GM08714 (cell line): ENCODE results near the gene DRICH1.
"Not testable (repeated sequence)": the region's sequence is repeated elsewhere in the genome, so short reads cannot be mapped to it uniquely, and the experiment has no call there.

Experiments
- H3K4me3 ChIP-seq: fragments of 200-500 bp; sonication (Bioruptor generic); 2 replicates; pipeline ENCODE4 v1.5.1; 2014; ENCODE audit warnings: mild to moderate bottlenecking, low read length, inconsistent platforms
- ZNF274 ChIP-seq: IDR thresholded peaks from 2 replicates; pipeline ENCODE4 v1.6.1; 2012; ENCODE audit warnings: mild to moderate bottlenecking, low read depth, low read length

Gene DRICH1

DNA sequence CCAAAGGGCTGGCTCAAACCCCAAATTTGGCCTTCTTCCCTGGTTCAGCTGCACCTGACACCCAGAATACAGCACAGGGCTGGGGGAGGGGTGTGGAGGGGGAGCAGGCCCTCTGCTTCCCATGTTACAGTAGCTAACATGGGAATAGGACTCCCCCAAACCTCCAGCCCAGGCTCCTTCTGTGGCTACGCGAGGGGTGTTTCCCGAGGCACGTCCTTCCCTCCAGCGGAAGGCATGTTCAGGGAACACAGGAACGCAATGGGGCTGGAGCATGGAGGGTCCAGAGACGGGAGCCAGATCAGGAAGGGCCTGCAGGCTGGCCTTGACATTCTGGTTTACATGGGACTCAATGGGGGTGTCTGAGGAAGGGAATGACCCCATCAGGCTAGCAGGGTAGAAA, 40.3 kb downstream of the DRICH1 start:
- H3K4me3 ChIP-seq = no peak overlapping the region
- no peak for TF ChIP-seq ZNF274

DNA sequence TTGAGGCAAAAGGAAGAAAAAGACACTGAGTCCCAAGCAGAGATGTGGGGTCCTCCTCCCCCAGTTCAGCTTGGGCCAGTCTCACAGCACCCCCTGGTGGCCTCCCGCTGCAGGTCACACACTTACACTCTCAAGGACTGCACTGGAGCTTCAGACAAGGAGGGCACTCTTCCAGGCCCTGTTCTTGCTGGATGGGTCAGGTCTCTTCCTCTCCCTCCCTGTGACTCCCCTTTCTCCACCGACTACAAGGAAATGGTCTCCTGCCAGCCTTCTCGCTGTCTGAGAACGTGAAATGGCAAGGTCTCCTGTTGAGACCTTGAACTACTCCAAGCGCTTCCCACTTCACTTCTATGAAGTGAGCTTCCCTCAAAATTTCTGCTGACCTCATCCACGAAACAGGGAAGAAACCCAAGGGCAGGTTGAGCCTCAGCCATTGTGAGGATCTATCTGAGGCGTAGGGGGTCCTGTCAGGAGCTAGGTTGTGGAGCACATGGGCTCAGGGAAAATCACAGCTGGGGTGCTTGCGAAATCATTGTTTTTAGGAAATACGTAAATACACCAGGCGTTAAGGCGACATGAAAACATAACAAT, 40.8 kb downstream of the DRICH1 start:
- no peak for TF ChIP-seq ZNF274
- no peak overlapping the region for H3K4me3 ChIP-seq

DNA sequence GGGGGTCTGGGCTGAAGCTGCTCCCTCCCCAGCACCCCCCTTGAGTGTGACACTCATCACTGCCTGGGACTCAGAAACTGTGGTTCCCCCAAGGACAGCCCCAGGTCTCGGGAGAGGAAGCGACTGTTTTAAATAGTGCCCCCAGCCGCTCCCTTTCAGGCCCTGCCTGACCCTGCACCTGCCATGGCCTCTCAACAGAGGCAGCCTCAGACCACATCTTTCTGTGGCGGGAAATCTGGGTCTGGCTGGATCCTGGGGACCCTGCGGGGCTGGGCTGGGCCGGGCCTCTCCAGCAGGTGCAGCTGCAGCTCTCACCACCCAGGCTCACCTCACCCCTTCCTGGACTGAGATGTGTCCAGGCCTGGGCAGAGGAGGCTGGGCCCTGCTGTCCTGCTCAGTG, 48.3 kb downstream of the DRICH1 start:
- TF ChIP-seq ZNF274 = no peak
- no peak overlapping the region for H3K4me3 ChIP-seq

DNA sequence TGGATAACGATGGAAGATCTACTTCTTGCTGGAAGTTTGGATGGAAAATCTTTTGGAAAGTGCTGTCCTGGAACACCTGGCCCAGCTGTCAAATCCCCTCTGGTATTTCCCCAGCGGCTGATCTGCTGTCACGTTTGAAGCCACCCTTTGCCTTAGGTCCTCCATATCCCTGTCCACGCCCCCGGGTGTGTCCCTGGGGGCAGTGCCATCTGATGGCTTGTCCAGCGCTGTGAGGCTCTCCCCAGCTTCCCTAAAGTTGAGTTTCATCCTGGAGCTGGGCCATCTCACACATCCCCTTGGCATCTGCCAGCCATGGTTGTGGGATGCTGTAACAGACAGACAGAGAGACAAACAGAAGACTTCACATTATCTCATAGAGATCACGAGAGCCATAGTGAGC, 49.0 kb downstream of the DRICH1 start:
- H3K4me3 ChIP-seq = no peak overlapping the region
- no peak for TF ChIP-seq ZNF274

DNA sequence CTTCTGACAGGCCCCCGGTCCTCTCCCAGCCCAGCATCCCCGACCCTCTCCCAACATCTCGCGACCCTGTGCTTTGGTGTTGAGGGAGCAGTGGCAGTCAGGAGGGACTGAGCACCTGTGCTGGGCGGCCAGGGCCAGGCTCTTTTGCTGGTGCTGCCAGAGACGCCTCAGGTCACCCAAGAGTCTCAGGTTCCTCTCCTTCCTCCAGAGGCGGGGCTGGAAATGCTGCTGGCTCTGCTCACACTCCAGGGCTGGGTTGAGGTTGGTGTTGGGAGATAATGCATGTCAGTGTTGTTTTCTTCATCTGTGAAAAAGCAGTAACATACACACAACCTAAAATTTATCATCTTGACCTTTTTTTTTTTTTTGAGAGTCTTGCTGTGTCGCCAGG, 50.9 kb downstream of the DRICH1 start:
- H3K4me3 ChIP-seq = no peak overlapping the region
- TF ChIP-seq ZNF274 = no peak

DNA sequence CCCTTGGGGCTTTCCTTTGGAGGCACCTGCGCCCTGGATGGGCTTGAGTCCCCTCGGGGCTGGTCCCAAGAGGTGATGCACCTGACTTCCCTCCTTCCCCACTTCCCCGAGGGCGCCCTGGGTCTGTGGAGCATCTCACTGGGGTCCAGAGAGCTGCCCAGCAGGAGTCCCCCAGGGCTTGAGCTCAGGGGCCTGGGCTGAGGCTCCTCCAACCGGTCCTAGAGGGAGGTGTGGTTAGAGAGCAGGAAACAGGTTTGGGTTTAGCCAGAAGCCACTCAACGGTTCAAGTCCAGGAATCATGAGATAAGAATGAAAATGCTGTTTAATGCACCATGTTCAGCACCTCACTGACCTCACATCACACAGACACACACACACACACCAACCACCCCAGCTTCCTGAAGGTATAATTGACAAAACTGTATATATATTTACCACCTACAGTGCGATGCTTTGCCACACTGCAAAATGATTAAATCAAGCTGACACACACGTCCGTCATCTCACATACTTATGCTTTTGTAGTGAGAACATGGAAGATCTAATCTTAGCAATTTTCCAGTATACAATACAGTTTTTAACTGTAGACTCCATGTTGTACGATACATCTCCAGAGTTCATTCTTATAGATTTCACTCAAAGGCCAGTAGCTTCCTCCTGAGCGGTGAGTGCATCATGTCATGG, 51.4 kb downstream of the DRICH1 start:
- H3K4me3 ChIP-seq = no peak overlapping the region
- no peak for TF ChIP-seq ZNF274

DNA sequence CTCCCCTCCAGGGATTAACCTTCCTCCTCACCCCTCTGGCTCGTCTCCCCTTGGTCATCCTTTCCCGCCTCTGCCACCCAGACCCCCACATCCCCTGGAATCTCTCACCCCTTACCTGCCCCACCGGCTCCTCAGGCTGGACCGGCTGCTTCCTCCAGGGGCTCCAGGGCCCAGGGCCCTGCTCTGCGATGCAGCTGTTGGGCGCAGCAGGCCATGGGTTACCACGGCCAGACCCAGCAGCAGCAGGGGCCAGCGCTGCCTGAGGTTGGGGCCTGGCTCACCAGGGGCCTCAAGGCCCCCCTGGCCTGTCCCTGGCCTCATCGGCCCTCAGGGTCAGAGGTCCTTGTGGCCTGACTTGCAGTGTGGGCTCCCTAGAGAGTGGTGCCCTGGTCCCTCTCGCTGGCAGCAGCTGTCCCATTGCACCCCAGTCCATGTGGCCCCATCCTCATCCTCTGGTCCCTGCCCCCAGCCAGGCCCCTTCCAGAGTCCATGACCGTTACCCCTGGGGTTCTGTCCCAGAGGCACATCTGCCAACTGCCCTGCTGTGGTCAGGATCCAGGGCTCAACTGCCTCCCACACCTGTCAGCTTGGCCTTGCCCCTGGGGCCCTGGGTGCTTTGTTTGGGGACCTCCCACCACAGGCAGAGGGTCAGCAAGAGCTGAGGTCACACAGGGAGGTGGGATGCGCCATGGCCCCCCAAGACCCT, 52.1 kb downstream of the DRICH1 start, which contains the start of gene IGLL1:
Gene IGLL1, minus strand, starts transcription at position 421 of the 706 bp plus-strand sequence. Its CDS starts 100 bp downstream, at position 321.
- no peak within 1 kb of the TSS for H3K4me3 ChIP-seq
- TF ChIP-seq ZNF274 = no peak

DNA sequence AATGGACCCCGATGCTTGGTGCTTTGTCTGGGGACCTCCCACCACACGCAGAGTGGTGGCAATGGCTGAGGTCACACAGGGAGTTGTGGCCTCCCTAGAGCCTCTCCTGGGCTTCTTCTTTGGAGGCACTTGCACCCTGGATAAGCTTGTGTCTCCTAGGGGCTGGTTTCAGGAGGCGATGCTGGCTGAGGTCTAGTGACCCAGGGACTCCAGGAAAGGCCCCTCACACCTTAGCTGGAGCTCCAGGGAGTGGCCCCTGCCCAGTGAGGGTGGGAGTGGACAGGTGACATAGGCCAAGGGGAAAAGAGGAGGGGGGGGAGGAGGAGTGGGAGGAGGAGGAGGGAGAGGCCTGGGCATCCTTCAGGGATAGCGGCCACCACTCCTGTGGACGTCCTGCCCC, 52.8 kb downstream of the DRICH1 start:
- no peak for TF ChIP-seq ZNF274

DNA sequence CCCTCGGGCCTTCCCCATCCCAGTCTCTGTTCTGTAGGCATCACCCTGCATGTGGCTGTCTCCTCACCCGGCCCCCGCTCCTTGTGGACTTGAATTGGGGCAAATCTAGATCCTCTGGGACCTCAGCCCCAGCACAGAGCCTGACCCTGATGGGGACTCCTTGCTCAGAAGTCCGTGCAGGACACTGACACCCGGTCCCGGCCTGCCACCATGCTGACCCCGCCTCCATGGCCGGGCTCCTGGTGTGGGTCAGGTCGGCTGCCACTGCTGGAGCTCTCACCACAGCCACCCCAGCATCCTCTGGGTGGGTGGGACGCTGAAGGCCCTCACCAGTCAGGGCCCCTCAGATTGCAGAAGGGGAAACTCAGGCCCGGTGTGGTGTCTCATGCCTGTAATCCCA, 53.8 kb downstream of the DRICH1 start:
- H3K4me3 ChIP-seq = no peak overlapping the region
- no peak for TF ChIP-seq ZNF274

More for the DNA sequence above, 52.8 kb downstream of the DRICH1 start:
- H3K4me3 ChIP-seq = no peak overlapping the region

DNA sequence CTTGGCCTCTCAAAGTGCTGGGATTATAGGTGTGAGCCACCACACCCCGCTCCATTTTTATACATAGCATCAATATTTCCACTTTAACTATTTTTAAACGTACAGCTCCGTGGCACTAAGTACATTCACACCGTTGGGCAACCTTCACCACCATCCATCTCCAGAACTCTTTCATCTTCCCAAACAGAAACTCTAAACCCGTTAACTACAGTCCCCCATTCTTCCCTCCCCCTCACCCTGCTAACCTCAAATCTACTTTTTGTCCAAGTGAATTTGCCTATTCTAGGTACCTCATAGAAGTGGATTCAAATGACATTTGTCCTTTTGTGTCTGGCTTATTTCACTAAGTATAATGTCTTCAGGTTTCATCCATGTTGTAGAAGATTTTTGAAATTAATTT, 55.4 kb downstream of the DRICH1 start:
- H3K4me3 ChIP-seq = no peak overlapping the region
- no peak for TF ChIP-seq ZNF274

DNA sequence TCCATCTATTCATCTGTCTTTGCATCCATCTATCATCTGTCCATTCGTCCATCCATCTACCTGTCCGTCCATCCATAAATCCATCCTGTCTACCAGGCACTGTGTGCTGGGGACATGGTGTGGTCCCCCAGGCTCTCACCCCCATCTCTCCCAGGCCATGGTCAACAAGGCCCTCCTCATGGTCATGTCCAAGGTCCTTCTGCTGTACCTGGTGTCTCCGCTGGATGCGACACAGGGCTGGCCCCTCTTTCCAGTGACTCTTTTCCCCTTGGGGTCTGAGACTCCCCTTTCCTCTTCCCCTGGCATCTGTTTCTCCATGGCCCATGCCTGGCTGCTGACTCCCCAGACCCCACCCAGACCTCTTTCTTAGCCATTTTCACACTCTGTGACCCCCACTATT, 56.5 kb downstream of the DRICH1 start:
- TF ChIP-seq ZNF274 = no peak
- no peak overlapping the region for H3K4me3 ChIP-seq

DNA sequence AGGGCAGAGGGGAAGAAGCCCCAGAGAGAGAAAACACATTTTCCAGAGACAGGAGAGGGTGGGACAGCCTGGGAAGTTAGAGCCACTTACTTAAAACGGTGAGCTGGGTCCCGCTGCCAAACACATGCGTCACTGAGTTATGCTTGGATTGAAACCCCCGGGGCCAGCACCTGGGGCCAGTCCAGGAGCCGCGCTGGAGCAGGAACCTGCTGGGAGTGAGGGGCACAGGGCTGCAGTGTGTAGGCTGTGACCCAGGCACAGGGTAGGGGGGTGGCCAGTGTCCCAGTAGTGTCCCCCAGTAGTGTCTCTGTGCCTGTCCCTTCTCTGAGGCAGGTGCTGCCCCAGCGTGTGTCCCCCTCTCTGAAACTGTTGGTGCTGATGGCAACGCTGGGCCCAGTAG, 57.2 kb downstream of the DRICH1 start:
- TF ChIP-seq ZNF274 = no peak
- no peak overlapping the region for H3K4me3 ChIP-seq

DNA sequence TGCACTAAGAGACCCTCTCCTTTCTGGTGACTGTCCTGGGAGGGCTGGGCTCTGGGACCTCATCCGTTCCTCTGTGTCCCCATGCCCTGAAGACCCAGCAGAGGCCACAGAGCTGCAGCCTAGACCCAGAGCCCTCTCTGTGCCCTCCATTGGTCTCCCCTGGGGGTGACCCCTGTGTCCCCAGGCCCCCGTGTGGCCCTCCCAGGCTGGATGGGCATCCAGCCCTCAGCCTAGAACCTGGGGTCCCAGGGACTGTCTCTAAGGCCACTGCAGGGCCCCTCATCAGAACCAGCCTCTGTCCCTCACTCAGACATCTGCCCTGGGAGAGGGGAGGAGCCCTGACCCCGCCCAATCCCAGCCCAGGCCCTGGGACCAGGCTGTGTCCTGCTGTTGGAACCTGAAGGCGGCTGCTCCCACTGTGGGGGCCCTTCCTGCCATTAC, 57.7 kb downstream of the DRICH1 start:
- no peak overlapping the region for H3K4me3 ChIP-seq
- no peak for TF ChIP-seq ZNF274

DNA sequence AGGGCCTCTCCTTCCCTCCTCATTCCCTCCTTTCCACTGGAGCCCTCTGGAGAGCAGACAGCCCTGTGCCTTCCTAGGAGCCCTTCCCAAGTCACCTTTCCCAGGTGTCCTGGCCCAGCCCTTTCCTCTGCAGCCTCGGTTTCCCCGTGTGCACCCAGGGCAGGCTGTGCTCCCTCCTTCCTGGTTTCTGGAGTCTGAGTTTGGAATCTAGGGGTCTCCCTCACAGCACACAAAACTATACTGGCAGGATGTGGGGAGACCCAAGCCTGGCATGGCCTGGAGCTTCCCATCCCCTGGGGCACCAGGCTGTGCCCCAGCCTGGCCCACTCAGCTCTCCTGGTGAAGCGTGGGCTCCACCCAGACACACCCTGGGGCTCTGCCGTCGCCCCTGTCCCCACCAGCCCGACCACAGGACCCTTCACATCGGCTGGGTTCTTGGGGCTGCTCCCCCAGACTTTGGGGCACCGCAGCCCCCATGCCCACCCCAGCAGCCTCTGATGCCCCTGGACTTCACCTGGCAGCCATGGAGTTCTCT, 58.4 kb downstream of the DRICH1 start:
- H3K4me3 ChIP-seq = not testable (repeated sequence)

DNA sequence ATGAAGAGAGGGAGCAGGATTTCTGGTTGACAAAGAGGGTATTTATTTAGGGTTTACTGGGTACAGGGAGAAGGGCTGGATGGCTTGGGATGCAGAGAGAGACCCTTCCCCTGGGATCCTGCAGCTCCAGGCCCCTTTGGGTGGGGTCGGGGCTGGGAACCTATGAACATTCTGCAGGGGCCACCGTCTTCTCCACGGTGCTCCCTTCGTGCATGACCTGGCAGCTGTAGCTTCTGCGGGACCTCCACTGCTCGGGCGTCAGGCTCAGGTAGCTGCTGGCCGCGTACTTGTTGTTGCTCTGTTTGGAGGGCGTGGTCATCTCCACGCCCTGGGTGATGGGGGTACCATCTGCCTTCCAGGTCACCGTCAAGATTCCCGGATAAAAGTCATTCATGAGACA, 59.0 kb downstream of the DRICH1 start:
- H3K4me3 ChIP-seq = not testable (repeated sequence)
